Nephron progenitor cell (in vitro differentiated cells): ENCODE data around the gene PPIH.
A peak's percentile ranks its signal among the peaks of the same experiment; 100 is the strongest.
"Not testable (repeated sequence)": the region's sequence is repeated elsewhere in the genome, so short reads cannot be mapped to it uniquely, and the experiment has no call there.

Source experiments
- DNase-seq: peaks from one replicate; pipeline ENCODE4 v3.0.0; 2021
- H3K27ac Mint-ChIP-seq: 2 replicates; pipeline ENCODE4 v1.8.0; 2021; ENCODE audit warnings: mild to moderate bottlenecking, moderate library complexity, mixed read lengths
- H3K27me3 Mint-ChIP-seq: 2 replicates; pipeline ENCODE4 v1.8.0; 2021; ENCODE audit warnings: mild to moderate bottlenecking, low read depth, mixed read lengths; ENCODE audit not compliant: poor library complexity
- H3K36me3 Mint-ChIP-seq: 2 replicates; pipeline ENCODE4 v1.8.0; 2021; ENCODE audit warnings: low read depth, mixed read lengths
- H3K4me1 Mint-ChIP-seq: 2 replicates; pipeline ENCODE4 v1.8.0; 2021; ENCODE audit warnings: mixed read lengths
- H3K4me3 Mint-ChIP-seq: 2 replicates; pipeline ENCODE4 v1.8.0; 2021; ENCODE audit warnings: mild to moderate bottlenecking, moderate library complexity, mixed read lengths
- H3K9me3 Mint-ChIP-seq: 2 replicates; pipeline ENCODE4 v1.8.0; 2021; ENCODE audit warnings: mild to moderate bottlenecking, moderate library complexity, mixed read lengths
- TF ChIP-seq, protein P1 (sequence below): fragments of 200-600 bp; sonication (generic); IDR thresholded peaks from 2 replicates; pipeline ENCODE4 v1.5.0; 2021; ENCODE audit warnings: antibody characterized with exemption

Gene PPIH

DNA sequence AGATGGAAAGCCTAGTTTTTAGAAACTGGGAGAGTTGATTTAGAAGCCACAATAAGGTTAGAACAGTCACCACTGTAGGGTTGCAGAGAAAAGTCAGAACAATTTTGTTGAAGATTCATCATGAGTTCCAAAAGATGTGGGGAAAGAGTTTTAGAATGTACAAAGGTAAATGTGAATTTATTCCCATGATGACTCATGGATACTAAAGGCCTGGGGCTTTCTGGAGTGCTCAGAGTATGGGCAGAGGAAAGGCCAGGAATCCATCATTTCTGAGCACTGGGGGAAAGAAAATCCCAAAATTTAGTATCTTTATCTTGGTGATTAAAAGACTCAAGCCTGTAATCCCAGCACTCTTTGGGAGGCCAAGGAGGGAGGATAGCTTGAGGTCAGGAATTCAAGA lies 41.8 kb downstream of the PPIH start:
- Mint-ChIP-seq H3K4me3 (no peak overlapping the region), H3K36me3 (peaks cover 95% of the 10 kb centered on the region), H3K27me3 (no peaks in the 10 kb centered on the region), H3K27ac (peak overlapping the region; percentile 79), H3K4me1 (no peaks in the 10 kb centered on the region), H3K9me3 (no peaks in the 10 kb centered on the region)
- no peak for DNase-seq
- TF ChIP-seq, protein P1, sequence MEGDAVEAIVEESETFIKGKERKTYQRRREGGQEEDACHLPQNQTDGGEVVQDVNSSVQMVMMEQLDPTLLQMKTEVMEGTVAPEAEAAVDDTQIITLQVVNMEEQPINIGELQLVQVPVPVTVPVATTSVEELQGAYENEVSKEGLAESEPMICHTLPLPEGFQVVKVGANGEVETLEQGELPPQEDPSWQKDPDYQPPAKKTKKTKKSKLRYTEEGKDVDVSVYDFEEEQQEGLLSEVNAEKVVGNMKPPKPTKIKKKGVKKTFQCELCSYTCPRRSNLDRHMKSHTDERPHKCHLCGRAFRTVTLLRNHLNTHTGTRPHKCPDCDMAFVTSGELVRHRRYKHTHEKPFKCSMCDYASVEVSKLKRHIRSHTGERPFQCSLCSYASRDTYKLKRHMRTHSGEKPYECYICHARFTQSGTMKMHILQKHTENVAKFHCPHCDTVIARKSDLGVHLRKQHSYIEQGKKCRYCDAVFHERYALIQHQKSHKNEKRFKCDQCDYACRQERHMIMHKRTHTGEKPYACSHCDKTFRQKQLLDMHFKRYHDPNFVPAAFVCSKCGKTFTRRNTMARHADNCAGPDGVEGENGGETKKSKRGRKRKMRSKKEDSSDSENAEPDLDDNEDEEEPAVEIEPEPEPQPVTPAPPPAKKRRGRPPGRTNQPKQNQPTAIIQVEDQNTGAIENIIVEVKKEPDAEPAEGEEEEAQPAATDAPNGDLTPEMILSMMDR, result no peak

- no peak for DNase-seq
Observed at GRCh38 chr1:42703888-42704464, 45.8 kb downstream of the PPIH start.

GRCh38 chr1:42712808-42713207 lies 54.6 kb downstream of the PPIH start:
- H3K4me1 Mint-ChIP-seq, DNase-seq, H3K27me3 Mint-ChIP-seq, H3K4me3 Mint-ChIP-seq, H3K27ac Mint-ChIP-seq: not testable (repeated sequence)
- Mint-ChIP-seq H3K9me3 (peaks cover 69% of the 10 kb centered on the region), H3K36me3 (peaks cover 98% of the 10 kb centered on the region)

More at GRCh38 chr1:42703888-42704464, 45.8 kb downstream of the PPIH start:
- Mint-ChIP-seq H3K27me3 (no peaks in the 10 kb centered on the region), H3K9me3 (peaks cover 15% of the 10 kb centered on the region), H3K27ac (peak overlapping the region; percentile 0), H3K36me3 (peaks cover 97% of the 10 kb centered on the region), H3K4me3 (no peak overlapping the region), H3K4me1 (no peaks in the 10 kb centered on the region)
- TF ChIP-seq, protein P1, result no peak

DNA sequence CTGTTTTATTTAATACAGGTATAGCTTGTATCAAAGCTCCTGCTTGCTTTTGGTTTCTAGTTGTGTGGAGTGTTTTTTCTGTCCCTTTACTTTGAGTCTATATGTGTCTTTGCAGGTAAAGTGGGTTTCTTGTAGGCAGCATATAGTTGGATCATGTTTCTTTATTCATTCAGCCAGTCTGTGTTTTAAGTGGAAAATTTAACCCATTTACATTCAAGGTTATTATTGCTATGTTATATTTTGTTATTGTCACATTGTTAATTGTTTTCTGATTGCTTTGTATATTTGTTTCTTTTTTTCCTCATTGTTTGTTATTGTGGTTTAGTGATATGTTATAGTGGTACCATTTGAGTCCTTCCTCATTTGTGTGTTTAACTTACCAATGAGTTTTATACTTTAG lies 55.1 kb downstream of the PPIH start:
- DNase-seq, result no peak
- TF ChIP-seq, protein P1, result no peak
- H3K27ac Mint-ChIP-seq, result no peak overlapping the region
- peaks cover 65% of the 10 kb centered on the region for H3K9me3 Mint-ChIP-seq
- peaks cover 98% of the 10 kb centered on the region for H3K36me3 Mint-ChIP-seq
- H3K4me1 Mint-ChIP-seq, result no peaks in the 10 kb centered on the region
- H3K27me3 Mint-ChIP-seq, result peaks cover 8% of the 10 kb centered on the region
- no peak overlapping the region for H3K4me3 Mint-ChIP-seq

GRCh38 chr1:42714441-42714840 lies 56.2 kb downstream of the PPIH start:
- Mint-ChIP-seq H3K36me3 (peaks cover 94% of the 10 kb centered on the region), H3K9me3 (peaks cover 59% of the 10 kb centered on the region)
- not testable (repeated sequence) for H3K4me3 Mint-ChIP-seq, DNase-seq, H3K27ac Mint-ChIP-seq, H3K27me3 Mint-ChIP-seq, H3K4me1 Mint-ChIP-seq

- H3K27me3 Mint-ChIP-seq, result peaks cover 6% of the 10 kb centered on the region
- no peak overlapping the region for H3K4me3 Mint-ChIP-seq
- TF ChIP-seq, protein P1, result no peak
- peaks cover 13% of the 10 kb centered on the region for H3K9me3 Mint-ChIP-seq
- DNase-seq, result no peak
- peaks cover 51% of the 10 kb centered on the region for H3K36me3 Mint-ChIP-seq
- H3K4me1 Mint-ChIP-seq, result no peaks in the 10 kb centered on the region
- H3K27ac Mint-ChIP-seq, result no peak overlapping the region
Observed at GRCh38 chr1:42720868-42721267, 62.6 kb downstream of the PPIH start.

DNA sequence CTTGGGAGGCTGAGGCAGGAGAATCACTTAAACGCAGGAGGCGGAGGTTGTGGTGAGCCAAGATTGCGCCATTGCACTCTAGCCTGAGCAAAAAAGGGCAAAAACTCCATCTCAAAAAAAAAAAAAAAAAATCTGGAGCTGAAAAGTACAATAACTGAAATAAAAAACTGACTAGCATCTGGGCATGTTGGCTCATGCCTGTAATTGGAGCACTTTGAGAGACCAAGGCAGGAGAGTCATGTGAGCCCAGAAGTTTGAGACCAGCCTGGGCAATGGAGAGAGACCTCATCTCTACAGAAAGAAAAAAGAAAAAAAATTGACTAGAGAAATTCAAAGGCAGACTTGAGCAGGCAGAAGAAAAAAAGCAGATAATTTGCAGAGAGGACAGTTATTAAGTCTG lies 63.7 kb downstream of the PPIH start:
- Mint-ChIP-seq H3K9me3 (peaks cover 13% of the 10 kb centered on the region), H3K36me3 (peaks cover 43% of the 10 kb centered on the region), H3K4me3 (no peak overlapping the region), H3K27ac (no peak overlapping the region), H3K4me1 (no peaks in the 10 kb centered on the region), H3K27me3 (peaks cover 6% of the 10 kb centered on the region)
- no peak for DNase-seq
- TF ChIP-seq, protein P1, result no peak

GRCh38 chr1:42722403-42722802 lies 64.2 kb downstream of the PPIH start:
- Mint-ChIP-seq H3K9me3 (peaks cover 13% of the 10 kb centered on the region), H3K36me3 (peaks cover 38% of the 10 kb centered on the region)
- DNase-seq, H3K27me3 Mint-ChIP-seq, H3K4me3 Mint-ChIP-seq, H3K4me1 Mint-ChIP-seq, H3K27ac Mint-ChIP-seq: not testable (repeated sequence)
